ENCODE data around the gene RGS11. TPM values are rescaled to one million over a fixed set of nuclear protein-coding genes. Genes with fewer than 3 reads are reported as not detected.
A peak's percentile ranks its signal among the peaks of the same experiment; 100 is the strongest.

Gene RGS11
- total RNA-seq, 1 donor from 2014 or later, result 2.3 TPM

DNA sequence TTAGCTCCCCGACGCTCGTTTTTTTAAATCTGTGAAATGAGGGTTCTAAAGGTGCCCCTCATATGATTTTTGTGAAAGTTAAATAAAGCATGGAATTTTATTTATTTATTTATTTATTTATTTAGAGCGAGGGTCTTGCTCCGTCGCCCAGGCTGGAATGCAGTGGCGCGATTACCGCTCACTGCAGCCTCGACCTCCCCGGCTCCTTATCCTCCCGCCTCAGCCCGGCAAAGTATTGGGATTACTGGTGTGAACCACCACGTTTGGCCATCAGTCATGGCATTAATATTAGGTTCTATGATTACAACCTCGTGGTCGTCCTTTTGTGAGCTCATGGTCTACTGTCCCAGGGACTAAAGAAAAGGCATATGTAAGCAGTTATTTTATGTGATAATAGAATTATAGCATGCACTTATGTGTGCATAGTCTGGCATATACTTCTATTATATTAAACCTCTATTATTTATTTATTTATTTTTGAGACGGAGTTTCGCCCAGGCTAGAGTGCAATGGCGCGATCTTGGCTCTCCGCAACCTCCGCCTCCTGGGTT lies 45.9 kb downstream of the RGS11 start:
- no peak for DNase-seq

DNA sequence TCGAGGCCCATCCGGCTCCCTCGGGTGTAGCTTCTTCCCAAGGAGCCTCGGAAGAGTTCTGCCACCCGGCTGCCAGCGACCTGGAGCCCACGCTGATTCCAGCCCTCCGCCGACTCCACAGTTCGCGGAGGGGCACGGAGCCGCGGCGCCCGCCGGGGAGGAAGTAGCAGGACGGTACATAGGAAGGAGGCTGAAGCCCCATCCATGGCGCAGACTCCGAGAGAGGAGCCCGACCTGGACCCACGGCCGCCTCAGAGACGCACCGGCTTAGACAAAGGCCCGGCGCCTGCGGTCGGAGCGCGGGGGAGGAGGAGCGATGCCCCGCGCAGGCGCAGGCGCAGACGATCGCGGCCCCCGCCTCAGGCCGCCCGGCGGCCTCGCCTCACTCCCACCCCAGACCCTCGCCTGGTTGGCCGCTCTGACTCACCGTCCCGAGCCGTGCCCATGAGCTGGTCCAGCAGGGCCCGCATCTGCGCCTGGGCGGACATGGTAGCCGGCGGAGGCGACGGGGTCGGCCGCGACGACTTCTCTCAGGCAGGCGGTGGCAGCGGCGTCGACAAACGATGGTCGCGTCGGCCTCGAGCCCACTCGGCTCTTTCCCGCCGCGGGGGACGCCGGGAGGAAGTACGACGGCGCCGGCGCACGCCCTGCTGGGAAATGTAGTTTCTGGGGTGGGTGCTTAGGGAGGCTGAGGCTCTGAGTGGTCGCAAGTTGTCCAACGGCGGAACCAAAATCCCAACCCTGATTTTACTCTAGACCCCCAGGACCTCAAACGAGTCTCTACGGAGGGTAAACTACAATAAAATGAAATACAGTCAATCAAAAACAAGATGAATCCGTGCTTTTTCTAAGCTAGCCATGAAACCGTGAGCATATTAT lies 46.7 kb downstream of the RGS11 start, which contains the start of gene LUC7L:
Gene LUC7L (minus strand): TSS at position 598 of the 879 bp plus-strand sequence. CDS start 110 bp downstream, at position 488.
- DNase-seq, result peak; percentile 96

DNA sequence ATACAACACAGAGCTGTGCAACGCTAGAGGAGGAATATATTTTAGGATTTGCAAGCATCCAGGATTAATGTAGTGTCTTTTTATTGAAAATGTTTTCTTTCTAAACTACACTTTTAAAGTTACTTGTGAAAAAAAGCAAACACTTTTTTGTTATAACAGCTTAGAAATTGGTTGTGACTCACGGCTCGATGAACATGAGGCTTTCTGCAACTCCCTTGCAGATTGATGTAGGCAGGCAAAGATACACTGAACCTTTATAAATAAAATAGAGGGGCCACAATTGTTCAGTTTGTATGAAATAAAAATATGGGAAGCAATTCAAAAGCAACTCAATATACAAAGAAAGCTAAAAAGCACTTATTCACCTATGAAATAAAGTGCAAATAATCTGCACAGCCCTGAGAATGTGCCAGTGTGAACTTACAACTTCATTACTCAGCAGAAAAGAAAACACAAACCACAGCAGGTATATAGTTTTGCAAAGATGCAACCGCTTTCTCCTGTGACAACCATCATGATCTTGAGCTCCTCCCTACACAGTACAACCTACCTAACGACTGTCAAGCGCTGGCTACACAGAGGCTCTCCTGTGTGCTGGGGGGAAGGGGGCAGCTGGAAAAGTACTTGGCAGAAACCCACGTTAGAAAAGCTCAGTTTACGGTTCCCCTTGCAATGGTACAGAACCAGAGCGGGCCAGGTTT lies 47.4 kb downstream of the RGS11 start:
- DNase-seq, result peak; percentile 24

DNA sequence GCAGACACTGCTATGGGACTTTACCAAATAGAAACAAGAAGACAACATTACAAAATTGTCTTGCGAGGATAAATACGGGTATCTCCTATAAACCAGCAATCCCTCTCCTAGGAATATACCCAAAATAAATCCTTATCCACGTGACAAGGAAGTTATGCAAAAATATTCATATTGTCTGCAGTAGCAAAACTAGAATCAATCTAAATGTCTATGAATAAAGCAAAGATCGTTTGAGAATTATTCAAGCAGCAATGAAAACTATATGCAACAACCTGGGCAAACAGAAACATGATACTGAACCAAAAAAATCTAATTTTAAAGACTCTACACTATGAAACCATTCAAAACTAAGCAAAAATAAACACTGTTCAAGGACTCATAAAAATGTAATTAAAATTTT lies 55.7 kb downstream of the RGS11 start:
- no peak for DNase-seq

Other genes starting within 250 kb of the RGS11 start
- 4.5 TPM for gene POLR3K, start 222.3 kb downstream of the RGS11 start, total RNA-seq
- gene SNRNP25, start 222.1 kb downstream of the RGS11 start, total RNA-seq, result 13.0 TPM
- 33.0 TPM for gene RHBDF1, start 203.3 kb downstream of the RGS11 start, total RNA-seq
- gene MPG, start 197.7 kb downstream of the RGS11 start, total RNA-seq, result 42.0 TPM
- gene NPRL3, start 137.3 kb downstream of the RGS11 start, total RNA-seq, result 15.7 TPM
- gene HBZ, start 123.3 kb downstream of the RGS11 start, total RNA-seq, result 6.7 TPM
- 19.6 TPM for gene HBM, start 110.0 kb downstream of the RGS11 start, total RNA-seq
- gene HBA2, start 103.1 kb downstream of the RGS11 start, total RNA-seq, result 803 TPM
- gene HBA1, start 99.3 kb downstream of the RGS11 start, total RNA-seq, result 357 TPM
- not detected for gene HBQ1, start 95.5 kb downstream of the RGS11 start, total RNA-seq
- gene LUC7L, start 46.5 kb downstream of the RGS11 start, total RNA-seq, result 60.5 TPM
- 92.7 TPM for gene FAM234A, start 41.1 kb downstream of the RGS11 start, total RNA-seq
- gene ARHGDIG, start 4.6 kb upstream of the RGS11 start, total RNA-seq, result 1.7 TPM
- gene PDIA2, start 7.2 kb upstream of the RGS11 start, total RNA-seq, result 2.7 TPM
- gene AXIN1, start 76.8 kb upstream of the RGS11 start, total RNA-seq, result 18.3 TPM
- 41.7 TPM for gene MRPL28, start 94.6 kb upstream of the RGS11 start, total RNA-seq
- gene PGAP6, start 106.0 kb upstream of the RGS11 start, total RNA-seq, result 29.6 TPM
- 22.8 TPM for gene NME4, start 121.3 kb upstream of the RGS11 start, total RNA-seq
- 14.1 TPM for gene DECR2, start 125.9 kb upstream of the RGS11 start, total RNA-seq
- gene RAB11FIP3, start 149.7 kb upstream of the RGS11 start, total RNA-seq, result 39.2 TPM